ENCODE data around the gene NPAS2.

NPAS2 gene

DNA sequence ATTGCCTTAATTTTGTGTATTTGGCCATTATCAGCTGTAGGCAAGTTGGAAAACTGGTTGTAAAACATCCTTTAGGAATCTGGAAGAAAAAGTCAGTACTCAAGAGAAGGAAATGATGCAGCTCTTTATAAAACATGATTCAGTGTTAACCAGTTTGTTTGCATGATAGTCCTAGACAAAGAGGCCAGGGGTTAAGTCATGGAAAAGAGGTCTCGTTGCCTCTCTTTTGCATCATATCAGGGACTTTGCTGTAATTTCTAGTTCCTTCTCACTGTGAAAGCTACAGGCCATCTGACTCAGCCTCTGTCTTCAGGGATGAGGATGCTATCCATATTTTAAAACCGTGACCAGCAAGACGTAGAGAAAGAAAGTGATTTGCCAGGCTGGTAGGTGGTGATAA, 38.0 kb downstream of the NPAS2 start:
- Histone ChIP-seq H3K9me2 (replicated peaks; ENCODE audit: insufficient read depth, low read length) (no peaks in the 10 kb centered on the region), H3K9me3 (replicated peaks; ENCODE audit: insufficient read depth, low read length) (no peaks in the 10 kb centered on the region), H2AFZ (ENCODE audit: low read length) (no peak overlapping the region), H3K9ac (ENCODE audit: low read length) (no peak overlapping the region), H3K4me1 (ENCODE audit: low read length) (no peaks in the 10 kb centered on the region), H3K27ac (ENCODE audit: low read length) (no peak overlapping the region), H3K4me3 (ENCODE audit: low read length) (no peak overlapping the region), H3K79me2 (ENCODE audit: low read length) (no peaks in the 10 kb centered on the region), H3K4me2 (ENCODE audit: low read depth, low read length) (no peak overlapping the region), H3K27me3 (replicated peaks; ENCODE audit: insufficient read depth, low read length) (no peaks in the 10 kb centered on the region), H3K36me3 (replicated peaks; ENCODE audit: insufficient read depth, low read length) (no peaks in the 10 kb centered on the region), H4K20me1 (ENCODE audit: insufficient read depth, low read length) (no peaks in the 10 kb centered on the region), H3F3A (ENCODE audit: insufficient read depth, low read length) (no peaks in the 10 kb centered on the region)
- no peak for TF ChIP-seq EZH2 (optimal IDR thresholded peaks at IDR 0.05; ENCODE audit: low read depth, low read length)
- TF ChIP-seq EZH2phosphoT487 (IDR thresholded peaks at IDR 0.05; ENCODE audit: low read length), result no peak
- TF ChIP-seq CTCF (IDR thresholded peaks at IDR 0.05; ENCODE audit: low read length), result no peak
- DNase-seq, result no peak

DNA sequence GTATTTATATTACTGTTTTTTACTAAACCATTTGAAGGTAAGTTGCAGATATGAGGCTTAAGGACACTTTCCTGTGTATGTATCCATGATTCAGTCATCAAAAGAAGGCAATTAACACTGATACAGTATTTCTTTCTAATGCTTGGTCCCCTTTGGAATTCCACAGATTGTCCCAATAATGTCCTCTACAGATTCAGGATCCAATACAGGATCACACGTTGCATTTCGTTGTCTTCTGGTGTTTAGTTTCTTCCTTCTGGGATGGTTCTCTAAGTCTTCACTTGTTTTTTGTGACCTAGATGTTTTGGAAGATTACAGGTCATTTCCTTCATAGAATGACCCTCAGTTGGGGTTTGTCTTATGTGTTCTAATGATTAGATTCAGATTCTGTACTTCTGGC, 40.0 kb downstream of the NPAS2 start:
- Histone ChIP-seq H3F3A (ENCODE audit: insufficient read depth, low read length) (no peaks in the 10 kb centered on the region), H3K4me1 (ENCODE audit: low read length) (no peaks in the 10 kb centered on the region), H3K9me3 (replicated peaks; ENCODE audit: insufficient read depth, low read length) (no peaks in the 10 kb centered on the region)

DNA sequence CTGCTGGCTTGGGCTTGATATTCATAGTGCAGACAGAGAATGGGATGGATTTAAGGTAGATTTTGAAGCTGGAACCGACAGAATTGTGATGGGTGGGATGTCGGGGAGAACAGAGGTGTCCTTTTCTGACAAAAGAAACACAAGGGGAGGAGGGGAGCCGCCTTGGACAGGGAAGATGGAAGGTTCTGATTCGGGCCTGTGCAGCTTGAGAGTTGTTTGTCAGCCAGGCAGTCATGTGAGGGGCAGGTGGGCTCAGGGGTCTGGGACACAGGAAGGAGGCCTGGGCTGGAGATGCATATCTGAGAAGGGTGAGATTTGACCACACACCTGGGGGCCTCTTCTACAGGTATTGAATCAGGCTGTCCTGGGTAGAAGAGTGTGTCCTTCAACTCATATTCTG, 41.4 kb downstream of the NPAS2 start:
- Histone ChIP-seq H3K27ac (ENCODE audit: low read length) (no peak overlapping the region), H3K4me1 (ENCODE audit: low read length) (no peaks in the 10 kb centered on the region), H3K9me2 (replicated peaks; ENCODE audit: insufficient read depth, low read length) (no peaks in the 10 kb centered on the region), H3K36me3 (replicated peaks; ENCODE audit: insufficient read depth, low read length) (no peaks in the 10 kb centered on the region), H3K4me3 (ENCODE audit: low read length) (no peak overlapping the region), H3K9me3 (replicated peaks; ENCODE audit: insufficient read depth, low read length) (no peaks in the 10 kb centered on the region), H2AFZ (ENCODE audit: low read length) (no peak overlapping the region), H3K79me2 (ENCODE audit: low read length) (no peaks in the 10 kb centered on the region), H3K27me3 (replicated peaks; ENCODE audit: insufficient read depth, low read length) (no peaks in the 10 kb centered on the region), H3K4me2 (ENCODE audit: low read depth, low read length) (no peak overlapping the region), H3F3A (ENCODE audit: insufficient read depth, low read length) (no peaks in the 10 kb centered on the region), H3K9ac (ENCODE audit: low read length) (no peak overlapping the region), H4K20me1 (ENCODE audit: insufficient read depth, low read length) (no peaks in the 10 kb centered on the region)
- TF ChIP-seq CTCF (IDR thresholded peaks at IDR 0.05; ENCODE audit: low read length), result no peak
- no peak for TF ChIP-seq EZH2 (optimal IDR thresholded peaks at IDR 0.05; ENCODE audit: low read depth, low read length)
- TF ChIP-seq EZH2phosphoT487 (IDR thresholded peaks at IDR 0.05; ENCODE audit: low read length), result no peak
- no peak for DNase-seq

More for the DNA sequence above, 40.0 kb downstream of the NPAS2 start:
- Histone ChIP-seq H3K79me2 (ENCODE audit: low read length) (no peaks in the 10 kb centered on the region), H3K9ac (ENCODE audit: low read length) (no peak overlapping the region), H3K36me3 (replicated peaks; ENCODE audit: insufficient read depth, low read length) (no peaks in the 10 kb centered on the region), H4K20me1 (ENCODE audit: insufficient read depth, low read length) (no peaks in the 10 kb centered on the region), H3K4me3 (ENCODE audit: low read length) (no peak overlapping the region), H2AFZ (ENCODE audit: low read length) (no peak overlapping the region), H3K4me2 (ENCODE audit: low read depth, low read length) (no peak overlapping the region), H3K9me2 (replicated peaks; ENCODE audit: insufficient read depth, low read length) (no peaks in the 10 kb centered on the region), H3K27ac (ENCODE audit: low read length) (no peak overlapping the region), H3K27me3 (replicated peaks; ENCODE audit: insufficient read depth, low read length) (no peaks in the 10 kb centered on the region)
- no peak for TF ChIP-seq EZH2 (optimal IDR thresholded peaks at IDR 0.05; ENCODE audit: low read depth, low read length)
- DNase-seq, result no peak

GRCh38 chr2:100862081-100862480, 42.1 kb downstream of the NPAS2 start:
- Histone ChIP-seq H3K9me3 (replicated peaks; ENCODE audit: insufficient read depth, low read length) (no peaks in the 10 kb centered on the region), H3F3A (ENCODE audit: insufficient read depth, low read length) (no peaks in the 10 kb centered on the region), H4K20me1 (ENCODE audit: insufficient read depth, low read length) (no peaks in the 10 kb centered on the region), H3K27me3 (replicated peaks; ENCODE audit: insufficient read depth, low read length) (no peaks in the 10 kb centered on the region), H3K4me1 (ENCODE audit: low read length) (no peaks in the 10 kb centered on the region), H3K9me2 (replicated peaks; ENCODE audit: insufficient read depth, low read length) (no peaks in the 10 kb centered on the region), H3K9ac (ENCODE audit: low read length) (no peak overlapping the region), H3K36me3 (replicated peaks; ENCODE audit: insufficient read depth, low read length) (no peaks in the 10 kb centered on the region), H3K4me3 (ENCODE audit: low read length) (no peak overlapping the region), H3K27ac (ENCODE audit: low read length) (no peak overlapping the region), H2AFZ (ENCODE audit: low read length) (no peak overlapping the region), H3K79me2 (ENCODE audit: low read length) (no peaks in the 10 kb centered on the region), H3K4me2 (ENCODE audit: low read depth, low read length) (no peak overlapping the region)
- DNase-seq, result no peak
- TF ChIP-seq EZH2 (optimal IDR thresholded peaks at IDR 0.05; ENCODE audit: low read depth, low read length), result no peak
- no peak for TF ChIP-seq EZH2phosphoT487 (IDR thresholded peaks at IDR 0.05; ENCODE audit: low read length)
- no peak for TF ChIP-seq CTCF (IDR thresholded peaks at IDR 0.05; ENCODE audit: low read length)

Measured in MM.1S (cell line).